Stimulated activated CD8-positive, alpha-beta memory T cell treated with anti-CD3 and anti-CD28 coated beads, Interleukin-2, amount 100 ng/mL, for 1 hour (primary cell): Measurements from ENCODE around the gene CMTR1.

Source experiments
- DNase-seq, 2 donors: peaks; one replicate each; pipeline ENCODE4 v3.0.0-alpha.2; 2020; ENCODE audit warnings: low read depth in 2 of 2

CMTR1 gene

GRCh38 chr6:37513155-37513554, 80.1 kb downstream of the CMTR1 start:
- DNase-seq = no peak

GRCh38 chr6:37513576-37513975, 80.6 kb downstream of the CMTR1 start:
- no peak for DNase-seq

- no peak for DNase-seq
Measured at GRCh38 chr6:37514321-37514771, 81.3 kb downstream of the CMTR1 start.

- no peak for DNase-seq
Measured at GRCh38 chr6:37514837-37515236, 81.8 kb downstream of the CMTR1 start.

DNA sequence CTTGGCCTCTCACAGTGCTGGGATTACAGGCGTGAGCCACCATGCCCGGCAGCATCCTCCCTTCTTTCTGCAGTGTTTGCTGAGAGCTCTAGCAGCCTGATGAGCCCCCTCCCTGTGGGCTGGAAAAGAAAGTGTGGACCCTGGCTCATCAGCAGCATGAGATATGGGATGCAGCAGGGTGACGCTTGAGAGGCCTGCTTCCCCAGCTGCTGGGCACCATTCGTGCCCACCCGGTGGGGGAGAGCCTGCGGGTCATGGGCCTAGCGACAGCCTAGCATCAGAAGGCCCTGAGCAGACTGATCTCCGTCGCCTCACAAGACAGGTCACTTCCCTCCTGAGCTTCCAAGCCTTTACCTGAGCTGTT, 82.7 kb downstream of the CMTR1 start:
- DNase-seq = no peak

GRCh38 chr6:37516076-37516919, 83.3 kb downstream of the CMTR1 start:
- DNase-seq = peak; percentile 62 to 75

- DNase-seq = no peak
Measured at GRCh38 chr6:37516920-37517405, 83.9 kb downstream of the CMTR1 start.

- peak in 1 of 2 donors; percentile 40 for DNase-seq
Measured at GRCh38 chr6:37517411-37517812, 84.4 kb downstream of the CMTR1 start.

DNA sequence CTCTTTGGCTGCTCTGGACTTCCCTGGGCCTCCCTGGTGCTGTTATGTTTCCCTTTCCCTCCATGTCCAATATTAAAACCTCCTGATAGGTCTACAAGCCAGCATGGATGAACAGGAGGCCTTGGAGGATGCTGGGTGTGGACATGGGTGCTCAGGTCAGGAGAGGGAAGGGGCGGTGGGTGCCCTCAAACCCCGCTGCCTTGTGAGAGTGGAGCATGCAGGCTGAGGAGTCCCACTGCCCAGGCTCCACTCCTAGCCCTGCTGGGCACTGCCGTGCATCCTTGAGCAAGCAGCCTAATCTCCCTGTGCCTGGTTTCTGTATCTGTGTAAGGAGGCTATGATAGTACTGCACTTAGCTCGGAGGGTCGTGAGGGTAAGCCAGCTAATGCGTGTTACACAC, 85.1 kb downstream of the CMTR1 start:
- DNase-seq = no peak

DNA sequence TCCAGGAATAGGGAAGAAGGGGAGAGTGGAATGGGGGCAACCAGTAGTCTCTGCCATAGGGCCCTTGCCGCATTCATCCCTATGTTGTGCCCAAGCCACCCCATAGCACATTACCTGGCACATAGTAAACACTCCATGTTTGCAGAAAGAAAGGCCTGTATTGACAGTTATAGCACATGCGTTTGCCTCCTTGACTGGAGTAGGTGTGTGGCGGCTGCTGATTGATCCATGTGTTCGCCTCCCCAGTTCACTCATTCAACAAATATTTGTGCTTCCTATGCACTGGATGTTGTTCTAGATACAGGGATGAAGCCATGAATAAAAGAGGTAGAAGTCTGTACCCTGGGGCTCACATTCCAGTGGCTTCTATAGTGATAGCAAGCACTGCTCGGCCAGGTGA, 86.4 kb downstream of the CMTR1 start:
- DNase-seq = no peak

GRCh38 chr6:37520926-37521325, 87.9 kb downstream of the CMTR1 start:
- no peak for DNase-seq

DNA sequence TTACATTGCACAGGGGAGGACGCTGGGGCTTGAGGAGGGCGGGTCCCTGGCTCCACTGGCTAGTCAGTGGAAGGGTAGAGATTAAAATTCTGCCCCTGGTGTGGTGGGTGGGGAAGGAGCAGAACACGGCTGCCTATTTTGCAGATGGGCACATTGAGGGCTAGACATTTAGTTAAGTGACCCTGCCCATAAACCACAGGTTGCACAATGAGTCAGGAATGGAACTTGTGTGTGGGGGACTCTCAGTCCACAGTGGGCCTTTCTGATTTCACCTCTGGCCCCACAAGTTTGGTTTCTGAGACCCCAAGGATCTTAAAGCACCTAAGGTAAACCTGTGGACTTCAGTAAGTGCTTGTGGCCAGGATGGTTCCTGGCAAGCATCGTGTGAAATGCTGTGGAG, 88.7 kb downstream of the CMTR1 start:
- DNase-seq = no peak

- DNase-seq = no peak
Measured at GRCh38 chr6:37522836-37523235, 89.8 kb downstream of the CMTR1 start.

GRCh38 chr6:37523412-37523811, 90.4 kb downstream of the CMTR1 start:
- DNase-seq = no peak

DNA sequence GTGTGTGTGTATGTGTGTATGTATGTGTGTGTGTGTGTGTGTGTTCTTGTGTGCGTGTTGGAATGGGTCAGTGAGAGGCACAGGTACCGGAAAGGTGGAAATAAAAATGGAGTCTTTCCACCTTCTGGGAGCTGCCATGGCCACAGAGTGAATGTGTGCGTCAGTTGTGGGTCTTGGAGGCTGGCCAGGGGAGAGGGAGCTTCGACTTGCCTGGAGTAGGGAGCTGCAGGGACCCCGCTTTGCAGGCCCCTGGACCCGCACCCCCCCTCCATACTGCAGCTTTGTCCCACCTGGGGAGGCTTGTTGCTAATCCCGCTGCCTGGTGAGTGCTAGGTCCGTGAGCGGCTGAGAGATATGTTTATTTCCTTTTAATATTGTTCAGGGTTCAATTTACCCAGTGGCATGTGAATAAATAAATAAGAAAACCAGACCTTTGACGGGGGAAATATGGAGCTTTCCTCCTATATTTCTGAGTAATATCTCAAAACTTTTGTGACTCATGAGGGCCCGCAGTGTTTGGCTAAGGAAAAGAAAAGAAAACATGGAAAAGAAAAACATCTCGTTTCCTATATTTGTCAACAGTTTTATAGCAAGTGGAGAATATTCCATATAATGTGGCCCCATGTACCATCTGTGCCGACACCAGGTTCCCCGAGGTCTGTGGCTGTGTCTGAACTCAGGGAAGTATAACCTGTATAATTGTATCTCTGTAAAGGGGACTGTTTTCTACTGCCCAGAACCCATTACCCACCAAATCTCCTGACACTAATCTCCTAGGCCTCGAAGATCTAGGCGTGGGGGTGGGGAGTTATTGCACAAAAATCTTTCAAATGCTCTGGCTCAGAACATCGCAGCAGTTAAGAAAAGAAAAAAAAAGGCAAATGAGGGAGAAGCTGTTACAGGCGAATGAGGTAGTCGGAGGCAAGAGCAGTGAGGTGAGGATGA, 91.3 kb downstream of the CMTR1 start:
- DNase-seq = no peak

DNA sequence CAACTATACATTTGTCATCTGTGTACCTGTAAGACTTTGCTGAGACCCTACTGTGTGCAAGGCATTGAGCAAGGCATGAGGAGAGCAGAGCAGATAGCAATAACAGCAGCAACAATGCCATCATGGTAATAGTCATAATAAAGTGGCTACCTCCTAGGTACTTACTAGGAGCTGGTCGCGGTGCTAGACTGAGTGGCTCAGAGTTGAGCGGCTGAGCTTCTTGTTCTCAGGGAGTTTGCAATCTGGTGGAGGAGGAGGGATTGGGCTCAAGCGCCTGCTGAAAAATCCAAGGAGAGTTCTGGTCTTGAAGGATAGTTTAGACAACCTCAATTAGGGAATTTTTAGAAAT, 91.9 kb downstream of the CMTR1 start:
- no peak for DNase-seq

- no peak for DNase-seq
Measured at GRCh38 chr6:37525460-37526357, 92.7 kb downstream of the CMTR1 start.

- no peak for DNase-seq
Measured at GRCh38 chr6:37528541-37528940, 95.5 kb downstream of the CMTR1 start.

DNA sequence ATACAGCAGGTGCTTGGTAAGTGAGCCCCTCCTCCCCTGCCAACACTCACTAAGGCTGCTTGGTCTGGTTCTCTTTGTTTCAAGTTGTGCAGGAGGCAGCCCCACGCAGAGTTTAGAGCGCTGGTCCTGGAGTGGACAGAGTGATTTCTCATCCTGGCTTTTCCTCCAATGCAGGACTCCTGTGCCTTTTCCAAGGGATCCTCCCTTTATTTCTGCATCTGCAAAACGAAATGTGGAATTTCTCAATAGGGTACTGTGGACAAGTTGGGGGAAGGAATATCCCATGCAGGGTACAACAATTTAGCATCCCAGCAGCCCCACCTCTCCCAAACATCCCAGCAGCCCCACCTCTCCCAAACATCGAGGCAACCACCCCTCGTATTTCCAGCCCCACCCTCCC, 97.3 kb downstream of the CMTR1 start:
- no peak for DNase-seq

DNA sequence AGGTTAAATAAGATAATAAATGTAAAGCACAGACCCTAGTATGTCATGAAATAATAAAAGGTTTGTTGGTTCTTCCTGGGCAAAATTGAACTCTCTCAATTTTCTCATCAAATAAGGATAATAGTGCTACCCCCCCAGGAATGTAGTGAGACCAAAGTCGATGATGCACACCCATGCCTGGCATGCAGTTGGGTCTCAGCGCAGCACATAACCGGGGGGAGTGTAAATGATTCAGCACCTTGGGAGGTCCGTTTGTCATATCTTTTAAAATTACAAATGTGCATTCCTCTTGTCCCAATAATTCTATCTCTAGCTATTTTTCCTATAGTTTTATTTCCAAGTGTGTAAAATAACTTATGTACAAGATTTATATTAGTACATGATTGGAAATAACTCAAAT, 98.0 kb downstream of the CMTR1 start:
- DNase-seq = no peak
